Progenitor cell of endocrine pancreas (in vitro differentiated cells): ENCODE data around the gene FIGNL2. TPM values are rescaled to one million over a fixed set of nuclear protein-coding genes. Genes with fewer than 3 reads are reported as not detected.
A peak's percentile ranks its signal among the peaks of the same experiment; 100 is the strongest.

Experiments used
- DNase-seq: peaks from one replicate; pipeline ENCODE4 v3.0.0; 2021; ENCODE audit warnings: low spot score; ENCODE audit not compliant: unreplicated experiment
- H3K27ac Mint-ChIP-seq: 2 replicates; pipeline ENCODE4 v1.8.0; 2021; ENCODE audit warnings: mild to moderate bottlenecking, moderate library complexity, mixed read lengths
- H3K27me3 Mint-ChIP-seq: 2 replicates; pipeline ENCODE4 v1.8.0; 2021; ENCODE audit warnings: mixed read lengths
- H3K36me3 Mint-ChIP-seq: 2 replicates; pipeline ENCODE4 v1.8.0; 2022; ENCODE audit warnings: mixed read lengths; ENCODE audit not compliant: insufficient read depth
- H3K4me1 Mint-ChIP-seq: 2 replicates; pipeline ENCODE4 v1.8.0; 2021; ENCODE audit warnings: low read depth, mixed read lengths
- H3K4me3 Mint-ChIP-seq: 2 replicates; pipeline ENCODE4 v1.8.0; 2021; ENCODE audit warnings: low read depth, mild to moderate bottlenecking, moderate library complexity, mixed read lengths
- H3K9me3 Mint-ChIP-seq: 2 replicates; pipeline ENCODE4 v1.8.0; 2021; ENCODE audit warnings: low read depth, mixed read lengths
- total RNA-seq: library from RNA; stranded (reverse); gene quantifications from 2 replicates; pipeline ENCODE4 v1.2.1, GENCODE V29; 2021
- TF ChIP-seq, protein P1 (sequence below): fragments of 200-600 bp; sonication (generic); IDR thresholded peaks from one replicate; pipeline ENCODE4 v1.5.0; 2021; ENCODE audit warnings: antibody characterized with exemption, mild to moderate bottlenecking; ENCODE audit not compliant: unreplicated experiment

FIGNL2 gene
- total RNA-seq, 1 donor from 2014 or later, result 46.7 TPM

DNA sequence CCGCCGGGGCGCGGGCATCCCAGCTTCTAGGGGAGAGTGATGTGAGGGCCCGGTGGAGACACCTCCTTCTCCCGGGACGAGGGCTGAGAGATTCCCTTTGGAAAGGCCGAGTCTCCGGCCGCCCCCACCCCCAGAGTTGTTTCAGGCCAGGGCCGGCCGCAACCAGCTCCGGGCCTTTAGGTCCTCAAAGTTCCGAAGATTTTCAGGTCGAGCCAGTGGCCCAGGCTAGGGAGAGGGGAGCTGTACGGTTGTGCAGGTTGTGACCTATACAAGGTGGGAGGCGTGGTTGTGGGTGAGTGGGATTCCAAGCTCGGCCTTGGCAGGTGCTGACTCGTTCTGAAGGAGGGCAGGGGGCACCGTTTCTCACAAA, 21.0 kb upstream of the FIGNL2 start:
- no peak for DNase-seq
- H3K27me3 Mint-ChIP-seq, result peaks cover 70% of the 10 kb centered on the region
- peaks cover 21% of the 10 kb centered on the region for H3K4me1 Mint-ChIP-seq
- H3K27ac Mint-ChIP-seq, result no peak overlapping the region
- peak overlapping the region; percentile 47 for H3K4me3 Mint-ChIP-seq
- no peaks in the 10 kb centered on the region for H3K36me3 Mint-ChIP-seq
- TF ChIP-seq, protein P1, sequence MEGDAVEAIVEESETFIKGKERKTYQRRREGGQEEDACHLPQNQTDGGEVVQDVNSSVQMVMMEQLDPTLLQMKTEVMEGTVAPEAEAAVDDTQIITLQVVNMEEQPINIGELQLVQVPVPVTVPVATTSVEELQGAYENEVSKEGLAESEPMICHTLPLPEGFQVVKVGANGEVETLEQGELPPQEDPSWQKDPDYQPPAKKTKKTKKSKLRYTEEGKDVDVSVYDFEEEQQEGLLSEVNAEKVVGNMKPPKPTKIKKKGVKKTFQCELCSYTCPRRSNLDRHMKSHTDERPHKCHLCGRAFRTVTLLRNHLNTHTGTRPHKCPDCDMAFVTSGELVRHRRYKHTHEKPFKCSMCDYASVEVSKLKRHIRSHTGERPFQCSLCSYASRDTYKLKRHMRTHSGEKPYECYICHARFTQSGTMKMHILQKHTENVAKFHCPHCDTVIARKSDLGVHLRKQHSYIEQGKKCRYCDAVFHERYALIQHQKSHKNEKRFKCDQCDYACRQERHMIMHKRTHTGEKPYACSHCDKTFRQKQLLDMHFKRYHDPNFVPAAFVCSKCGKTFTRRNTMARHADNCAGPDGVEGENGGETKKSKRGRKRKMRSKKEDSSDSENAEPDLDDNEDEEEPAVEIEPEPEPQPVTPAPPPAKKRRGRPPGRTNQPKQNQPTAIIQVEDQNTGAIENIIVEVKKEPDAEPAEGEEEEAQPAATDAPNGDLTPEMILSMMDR, result no peak
- no peaks in the 10 kb centered on the region for H3K9me3 Mint-ChIP-seq

DNA sequence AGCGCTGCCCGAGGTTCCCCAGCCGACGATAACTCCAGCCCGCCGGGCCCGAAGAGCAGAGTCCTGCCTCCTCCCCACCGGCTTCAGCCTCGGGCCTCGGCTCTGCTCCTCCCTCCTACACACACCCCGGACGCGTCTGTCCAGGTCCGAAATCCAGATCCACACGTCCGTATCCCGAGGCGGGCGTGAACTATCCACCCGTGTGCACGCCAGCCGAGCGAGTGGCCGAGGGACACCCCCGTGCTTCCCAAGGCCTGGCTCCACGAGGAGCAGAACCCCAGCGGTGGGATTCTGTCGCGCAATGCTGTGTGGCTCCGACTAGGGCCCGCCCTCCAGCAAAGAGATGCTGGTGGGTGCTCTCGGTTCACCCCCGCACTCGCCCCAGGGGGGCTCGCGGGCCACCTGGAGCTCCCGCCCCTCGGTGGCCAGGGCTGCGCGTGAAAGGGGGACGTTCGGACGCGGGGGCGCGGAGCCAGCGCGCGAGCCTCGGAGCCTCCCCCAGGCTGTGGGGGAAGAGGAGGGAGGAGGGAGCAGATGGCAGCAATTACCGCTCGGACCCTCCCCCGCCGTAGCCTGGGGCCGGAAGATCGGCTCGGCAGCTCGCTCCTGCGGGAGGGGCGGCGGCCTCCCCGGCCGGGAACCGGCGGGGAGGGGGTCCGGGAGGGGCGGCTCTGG, 20.4 kb upstream of the FIGNL2 start:
- DNase-seq, result no peak
- Mint-ChIP-seq H3K27me3 (peaks cover 67% of the 10 kb centered on the region), H3K4me3 (peak overlapping the region; percentile 68), H3K36me3 (no peaks in the 10 kb centered on the region), H3K4me1 (peaks cover 19% of the 10 kb centered on the region), H3K27ac (no peak overlapping the region), H3K9me3 (no peaks in the 10 kb centered on the region)
- TF ChIP-seq, protein P1, result peak; percentile 12

DNA sequence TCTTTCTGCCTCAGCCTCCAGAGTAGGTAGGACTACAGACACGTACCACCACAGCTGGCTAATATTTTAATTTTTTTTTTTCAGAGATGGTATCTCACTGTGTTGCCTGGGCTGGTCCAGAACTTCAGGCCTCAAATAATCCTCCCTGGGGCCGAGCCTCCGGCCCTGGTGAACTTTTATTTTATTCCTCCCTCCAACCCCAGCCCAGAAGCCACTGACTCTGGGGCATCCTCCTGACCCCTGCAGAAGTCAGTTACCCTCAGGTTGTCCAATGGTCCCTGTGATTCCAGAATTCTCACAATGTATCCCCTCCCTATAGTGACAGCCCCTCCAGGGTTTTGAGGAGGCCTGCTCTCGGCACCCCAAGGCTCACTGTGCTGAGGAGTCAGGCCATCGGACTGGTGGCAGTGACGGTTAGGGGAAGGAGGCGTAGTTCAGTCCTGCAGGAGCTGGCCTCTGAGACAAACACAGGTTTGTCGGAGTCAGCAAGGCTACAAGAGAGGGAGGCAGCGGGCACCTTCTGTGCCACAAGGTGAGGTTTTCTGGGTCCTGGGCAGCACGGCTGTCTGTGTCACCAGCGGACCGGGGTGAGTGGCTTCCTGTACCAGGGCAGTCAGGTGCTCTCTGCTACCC, 19.4 kb upstream of the FIGNL2 start:
- DNase-seq, result no peak
- Mint-ChIP-seq H3K9me3 (no peaks in the 10 kb centered on the region), H3K36me3 (no peaks in the 10 kb centered on the region), H3K27ac (no peak overlapping the region), H3K27me3 (peaks cover 62% of the 10 kb centered on the region), H3K4me1 (peaks cover 25% of the 10 kb centered on the region), H3K4me3 (peak overlapping the region; percentile 68)
- TF ChIP-seq, protein P1, result no peak

DNA sequence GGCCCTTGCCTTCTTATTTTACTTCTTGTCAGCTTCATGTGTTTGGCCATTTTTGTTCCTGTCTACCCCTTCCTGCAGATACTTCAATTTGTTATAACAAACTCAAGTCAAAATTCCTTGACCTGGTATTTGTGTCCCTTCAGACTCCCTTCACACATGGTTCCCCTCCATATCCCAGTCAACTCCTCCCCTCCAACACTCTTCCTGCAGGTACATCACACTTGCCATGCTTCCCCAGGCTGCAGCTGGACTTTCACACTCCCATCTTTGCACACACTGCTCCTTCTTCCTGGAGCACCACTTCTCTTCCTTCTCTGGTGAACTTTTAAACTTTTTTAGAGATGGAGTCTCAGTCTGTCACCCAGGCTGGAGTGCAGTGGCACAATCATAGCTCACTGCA, 18.9 kb upstream of the FIGNL2 start:
- no peak for DNase-seq
- no peak overlapping the region for H3K27ac Mint-ChIP-seq
- no peak overlapping the region for H3K4me3 Mint-ChIP-seq
- peaks cover 57% of the 10 kb centered on the region for H3K27me3 Mint-ChIP-seq
- TF ChIP-seq, protein P1, result no peak
- H3K9me3 Mint-ChIP-seq, result no peaks in the 10 kb centered on the region
- peaks cover 25% of the 10 kb centered on the region for H3K4me1 Mint-ChIP-seq
- no peaks in the 10 kb centered on the region for H3K36me3 Mint-ChIP-seq

DNA sequence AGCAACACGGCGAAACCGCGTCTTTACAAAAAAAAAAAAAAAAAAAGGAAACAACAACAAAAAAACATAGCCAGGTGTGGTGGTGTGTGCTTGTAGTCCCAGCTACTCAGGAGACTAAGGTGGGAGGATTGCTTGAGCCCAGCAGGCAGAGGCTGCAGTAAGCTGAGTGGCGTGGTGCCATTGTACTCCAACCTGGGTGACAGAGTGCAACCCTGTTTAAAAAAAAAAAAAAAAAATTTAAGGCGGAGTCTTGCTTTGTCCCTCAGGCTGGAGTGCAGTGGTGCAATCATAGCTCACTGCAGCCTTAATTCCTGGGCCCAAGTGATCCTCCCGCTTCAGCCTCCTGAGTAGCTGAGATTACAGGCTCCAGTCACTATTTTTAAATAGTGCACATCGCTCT, 18.2 kb upstream of the FIGNL2 start:
- no peak for DNase-seq
- no peak overlapping the region for H3K27ac Mint-ChIP-seq
- TF ChIP-seq, protein P1, result no peak
- H3K27me3 Mint-ChIP-seq, result peaks cover 59% of the 10 kb centered on the region
- no peak overlapping the region for H3K4me3 Mint-ChIP-seq
- no peaks in the 10 kb centered on the region for H3K36me3 Mint-ChIP-seq
- H3K4me1 Mint-ChIP-seq, result peaks cover 25% of the 10 kb centered on the region
- no peaks in the 10 kb centered on the region for H3K9me3 Mint-ChIP-seq
